GM18511 (cell line): ENCODE data around the gene LILRB1.
"Not testable (repeated sequence)": the region's sequence is repeated elsewhere in the genome, so short reads cannot be mapped to it uniquely, and the experiment has no call there.

Experiments
- ATAC-seq: cut with Tn5 transposase; IDR thresholded peaks from one replicate; pipeline ENCODE4 v1.9.1; 2021; ENCODE audit warnings: mild to moderate bottlenecking, moderate library complexity; ENCODE audit not compliant: unreplicated experiment

LILRB1 gene

GRCh38 chr19:54624934-54625730 lies 5.2 kb upstream of the LILRB1 start:
- ATAC-seq: peak; percentile 47

DNA sequence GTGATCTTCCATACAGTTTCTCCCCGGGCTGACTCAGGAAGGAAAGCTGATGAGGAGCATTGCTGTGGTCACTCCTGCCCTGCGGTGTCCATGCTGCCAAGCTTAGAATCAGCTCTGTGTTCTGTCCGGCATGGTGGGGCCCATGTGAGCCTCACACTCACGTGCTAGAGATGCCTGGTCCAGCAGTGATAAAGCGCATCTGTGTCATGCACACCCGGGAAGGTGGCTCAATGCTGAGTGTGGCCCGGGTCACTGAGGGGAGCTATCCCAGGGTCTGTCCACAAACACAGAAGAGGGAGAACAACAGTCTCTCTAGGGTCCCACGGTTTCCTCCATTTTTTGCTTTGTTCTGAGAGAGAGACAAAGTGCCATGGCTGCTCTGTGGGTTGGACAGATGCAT lies 3.5 kb upstream of the LILRB1 start:
- ATAC-seq: no peak

DNA sequence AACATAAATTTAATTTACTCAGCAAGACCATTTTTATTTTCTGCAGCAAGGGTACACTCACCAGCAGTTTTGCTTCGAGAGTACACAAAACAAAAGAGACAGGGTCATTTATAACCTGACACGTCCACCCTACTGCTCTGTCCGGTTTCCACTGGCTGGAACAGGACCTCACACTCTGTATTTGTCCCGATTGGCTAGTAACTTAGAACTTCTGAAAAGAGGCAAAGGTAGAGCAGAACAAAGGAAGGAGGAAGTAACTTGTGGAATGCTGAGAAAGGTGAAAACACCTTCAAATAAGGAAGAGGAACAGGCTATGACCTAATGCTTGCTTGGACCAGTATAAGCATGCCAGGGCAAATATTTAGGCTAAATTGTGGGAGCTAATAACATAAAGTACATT lies 2.4 kb upstream of the LILRB1 start:
- ATAC-seq: not testable (repeated sequence)

DNA sequence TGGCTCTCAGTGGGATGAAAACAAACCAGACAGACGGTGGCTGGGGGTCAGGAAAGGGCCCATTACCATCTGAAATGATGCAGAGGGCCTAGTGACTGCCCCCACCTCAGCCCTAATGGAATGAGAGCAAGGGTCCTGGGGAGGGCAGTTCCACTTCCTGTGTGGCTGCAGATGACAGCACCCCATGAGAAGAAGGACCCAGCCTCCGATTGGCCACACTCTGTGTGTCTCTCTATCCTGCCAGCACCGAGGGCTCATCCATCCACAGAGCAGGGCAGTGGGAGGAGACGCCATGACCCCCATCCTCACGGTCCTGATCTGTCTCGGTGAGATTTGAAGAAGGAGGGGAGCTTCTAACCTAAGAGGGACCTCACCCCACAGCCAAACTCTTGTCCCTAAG lies 498 bp downstream of the LILRB1 start:
- ATAC-seq: no peak

DNA sequence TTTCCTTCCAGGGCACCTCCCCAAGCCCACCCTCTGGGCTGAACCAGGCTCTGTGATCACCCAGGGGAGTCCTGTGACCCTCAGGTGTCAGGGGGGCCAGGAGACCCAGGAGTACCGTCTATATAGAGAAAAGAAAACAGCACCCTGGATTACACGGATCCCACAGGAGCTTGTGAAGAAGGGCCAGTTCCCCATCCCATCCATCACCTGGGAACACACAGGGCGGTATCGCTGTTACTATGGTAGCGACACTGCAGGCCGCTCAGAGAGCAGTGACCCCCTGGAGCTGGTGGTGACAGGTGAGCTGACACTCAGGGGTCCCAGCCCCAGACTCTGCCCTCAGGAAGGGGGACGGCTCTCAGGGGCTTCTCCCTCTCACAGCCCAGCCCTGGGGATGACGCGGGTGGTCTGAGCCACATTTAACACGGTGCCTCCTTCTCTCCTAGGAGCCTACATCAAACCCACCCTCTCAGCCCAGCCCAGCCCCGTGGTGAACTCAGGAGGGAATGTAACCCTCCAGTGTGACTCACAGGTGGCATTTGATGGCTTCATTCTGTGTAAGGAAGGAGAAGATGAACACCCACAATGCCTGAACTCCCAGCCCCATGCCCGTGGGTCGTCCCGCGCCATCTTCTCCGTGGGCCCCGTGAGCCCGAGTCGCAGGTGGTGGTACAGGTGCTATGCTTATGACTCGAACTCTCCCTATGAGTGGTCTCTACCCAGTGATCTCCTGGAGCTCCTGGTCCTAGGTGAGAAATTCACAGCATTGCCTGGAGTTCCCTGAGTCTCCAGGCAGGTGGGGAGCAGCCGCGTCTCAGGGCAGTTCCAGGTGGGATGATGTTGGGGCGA lies 1.4 kb downstream of the LILRB1 start:
- not testable (repeated sequence) for ATAC-seq

GRCh38 chr19:54632517-54632916 lies 2.2 kb downstream of the LILRB1 start:
- ATAC-seq: not testable (repeated sequence)

GRCh38 chr19:54633401-54633800 lies 3.1 kb downstream of the LILRB1 start:
- ATAC-seq: no peak

- ATAC-seq: not testable (repeated sequence)
Measured at GRCh38 chr19:54636081-54636480, 5.8 kb downstream of the LILRB1 start.

- ATAC-seq: no peak
Measured at GRCh38 chr19:54638683-54639082, 8.4 kb downstream of the LILRB1 start.

GRCh38 chr19:54642953-54643352 lies 12.7 kb downstream of the LILRB1 start:
- not testable (repeated sequence) for ATAC-seq

DNA sequence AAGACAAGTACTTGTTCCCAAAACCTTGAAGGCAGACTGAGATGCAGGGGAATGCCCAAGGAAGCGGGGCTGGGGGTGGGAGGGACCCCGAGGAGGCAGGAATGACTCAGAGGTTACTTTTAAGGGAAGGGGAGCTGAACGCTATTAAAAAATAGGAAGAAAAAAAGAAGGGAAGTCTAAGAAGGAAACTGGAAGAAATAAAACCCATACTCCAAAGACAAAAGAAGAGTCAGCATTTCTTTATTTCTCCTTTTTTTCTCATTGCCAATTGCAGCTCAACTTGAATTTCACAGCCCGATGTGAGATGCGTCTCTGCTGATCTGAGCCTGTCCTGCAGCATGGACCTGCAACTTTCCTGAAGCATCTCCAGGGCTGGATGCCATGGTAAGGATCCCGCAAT lies 13.3 kb downstream of the LILRB1 start:
- not testable (repeated sequence) for ATAC-seq

- no peak for ATAC-seq
Measured at GRCh38 chr19:54644056-54644455, 13.8 kb downstream of the LILRB1 start.

DNA sequence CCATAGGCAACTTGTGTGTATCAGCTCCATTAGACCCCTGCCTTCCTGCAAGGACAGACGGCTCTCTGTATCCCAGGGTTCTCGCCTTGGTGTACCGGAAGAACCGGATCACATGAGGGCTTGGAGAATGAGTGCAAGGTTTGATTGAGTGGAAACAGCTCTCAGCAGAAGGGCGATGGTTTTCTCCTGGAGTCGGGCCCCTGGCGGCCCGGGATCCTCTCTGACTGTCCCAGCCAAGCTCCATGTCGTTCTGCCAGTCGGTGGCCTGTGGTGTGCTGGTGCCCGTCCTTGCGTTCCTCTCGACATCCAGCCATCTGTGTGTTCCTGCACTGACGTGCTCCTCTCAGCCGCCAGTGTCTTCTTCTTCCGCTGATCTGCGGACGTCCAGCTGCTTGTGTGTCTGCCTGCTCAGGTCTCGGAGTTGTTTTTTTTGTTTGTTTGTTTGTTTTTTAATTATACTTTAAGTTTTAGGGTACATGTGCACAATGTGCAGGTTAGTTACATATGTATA lies 16.1 kb downstream of the LILRB1 start:
- no peak for ATAC-seq

- no peak for ATAC-seq
Measured at GRCh38 chr19:54648129-54648528, 17.8 kb downstream of the LILRB1 start.

- no peak for ATAC-seq
Measured at GRCh38 chr19:54650108-54650655, 19.9 kb downstream of the LILRB1 start.

DNA sequence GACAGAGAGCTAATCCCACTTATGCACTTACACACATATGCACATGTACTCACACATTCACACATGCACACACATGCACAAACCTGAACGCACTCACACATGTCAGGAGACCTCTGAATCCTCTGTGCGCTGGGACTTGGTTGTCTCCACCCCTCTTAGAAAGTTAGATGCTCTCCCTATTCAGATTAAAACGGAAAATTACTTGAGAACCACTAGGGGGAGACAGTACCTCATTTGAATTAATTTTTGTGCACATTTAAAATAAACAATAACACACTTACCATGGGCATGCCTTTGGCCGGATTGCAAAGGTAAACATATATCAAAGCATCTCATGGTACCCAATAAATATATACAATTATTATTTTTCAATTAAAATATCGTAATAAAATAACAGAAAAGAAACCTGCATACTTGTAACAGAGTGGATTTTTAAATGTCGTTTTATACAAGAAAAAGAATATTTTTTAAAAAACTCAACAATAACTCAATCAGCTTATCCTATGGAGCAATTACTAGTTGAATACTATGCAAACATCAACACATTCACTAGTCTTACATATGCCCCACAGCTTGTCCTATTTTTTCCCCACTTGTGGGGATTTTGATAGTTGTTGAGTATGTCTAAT lies 23.0 kb downstream of the LILRB1 start:
- ATAC-seq: no peak

GRCh38 chr19:54654447-54655321 lies 24.4 kb downstream of the LILRB1 start:
- ATAC-seq: no peak

DNA sequence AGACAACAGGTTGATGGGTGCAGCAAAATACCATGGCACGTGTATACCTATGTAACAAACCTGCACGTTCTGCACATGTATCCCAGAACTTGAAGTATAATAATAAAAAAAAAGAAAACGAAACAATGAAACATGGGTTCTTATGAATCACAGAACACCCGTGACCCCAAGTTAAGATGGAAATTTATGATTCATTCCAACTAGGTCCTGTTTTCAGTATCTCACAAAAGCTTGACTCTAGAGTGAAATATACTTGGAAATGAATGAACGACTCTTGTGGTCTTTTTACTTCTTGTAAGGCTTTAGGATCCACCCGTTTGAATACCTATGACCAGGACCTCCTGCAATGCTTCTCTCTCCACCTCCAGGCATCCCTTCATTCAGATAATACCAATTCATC lies 29.0 kb downstream of the LILRB1 start:
- no peak for ATAC-seq

- no peak for ATAC-seq
Measured at GRCh38 chr19:54660306-54660705, 30.0 kb downstream of the LILRB1 start.

DNA sequence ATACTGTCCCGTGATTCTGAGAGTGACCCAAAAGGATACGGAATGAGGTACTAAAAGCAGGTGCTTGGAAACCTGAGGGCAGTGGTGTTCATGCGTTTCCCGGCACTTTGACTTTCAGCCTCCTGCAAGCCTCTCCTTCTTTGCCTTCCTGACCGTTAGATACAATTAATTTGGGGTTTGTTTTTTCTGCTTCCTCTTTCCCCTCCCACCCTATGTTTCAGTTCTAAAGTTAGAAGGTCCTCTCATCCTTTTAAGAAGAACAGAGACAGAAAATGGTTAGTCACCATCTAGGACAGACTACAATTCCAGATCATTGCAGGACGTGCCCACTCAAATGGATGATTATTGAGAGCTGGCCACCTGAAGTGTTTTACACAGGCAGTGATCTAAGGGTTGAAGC lies 30.7 kb downstream of the LILRB1 start:
- no peak for ATAC-seq
